ENCODE data around the gene EFNB2.

GRCh38 chr13:106453101-106453500 lies 82.4 kb downstream of the EFNB2 start:
- TF ChIP-seq EZH2 (IDR thresholded peaks at IDR 0.05; ENCODE audit: borderline replicate concordance, low read depth, low read length, poor library complexity, severe bottlenecking) (no peak), CTCF (conservative IDR thresholded peaks at IDR 0.05; ENCODE audit: low read depth, low read length) (no peak)
